Measurements from ENCODE around the gene GRM3. TPM values are rescaled to one million over a fixed set of nuclear protein-coding genes. Genes with fewer than 3 reads are reported as not detected.

GRM3 gene
- total RNA-seq, 1 donor from 2014 or later = not detected

- Histone ChIP-seq H3K4me3 (ENCODE audit: low read depth, low read length) (no peak overlapping the region), H3K36me3 (ENCODE audit: control insufficient read depth, insufficient read depth, low read length) (no peaks in the 10 kb centered on the region), H3K27me3 (ENCODE audit: control insufficient read depth, insufficient read depth, low read length) (no peaks in the 10 kb centered on the region)
- FAIRE-seq = no peak
- DNase-seq (ENCODE audit: low read depth) = no peak
- TF ChIP-seq, protein P1, sequence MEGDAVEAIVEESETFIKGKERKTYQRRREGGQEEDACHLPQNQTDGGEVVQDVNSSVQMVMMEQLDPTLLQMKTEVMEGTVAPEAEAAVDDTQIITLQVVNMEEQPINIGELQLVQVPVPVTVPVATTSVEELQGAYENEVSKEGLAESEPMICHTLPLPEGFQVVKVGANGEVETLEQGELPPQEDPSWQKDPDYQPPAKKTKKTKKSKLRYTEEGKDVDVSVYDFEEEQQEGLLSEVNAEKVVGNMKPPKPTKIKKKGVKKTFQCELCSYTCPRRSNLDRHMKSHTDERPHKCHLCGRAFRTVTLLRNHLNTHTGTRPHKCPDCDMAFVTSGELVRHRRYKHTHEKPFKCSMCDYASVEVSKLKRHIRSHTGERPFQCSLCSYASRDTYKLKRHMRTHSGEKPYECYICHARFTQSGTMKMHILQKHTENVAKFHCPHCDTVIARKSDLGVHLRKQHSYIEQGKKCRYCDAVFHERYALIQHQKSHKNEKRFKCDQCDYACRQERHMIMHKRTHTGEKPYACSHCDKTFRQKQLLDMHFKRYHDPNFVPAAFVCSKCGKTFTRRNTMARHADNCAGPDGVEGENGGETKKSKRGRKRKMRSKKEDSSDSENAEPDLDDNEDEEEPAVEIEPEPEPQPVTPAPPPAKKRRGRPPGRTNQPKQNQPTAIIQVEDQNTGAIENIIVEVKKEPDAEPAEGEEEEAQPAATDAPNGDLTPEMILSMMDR (IDR thresholded peaks at IDR 0.05; ENCODE audit: insufficient read depth, low read length, severe bottlenecking) = no peak
Observed at GRCh38 chr7:86823769-86824168, 180.1 kb downstream of the GRM3 start.

GRCh38 chr7:86825264-86825663 lies 181.6 kb downstream of the GRM3 start:
- FAIRE-seq = no peak
- no peak overlapping the region for H3K4me3 ChIP-seq (ENCODE audit: low read depth, low read length)
- TF ChIP-seq, protein P1 (IDR thresholded peaks at IDR 0.05; ENCODE audit: insufficient read depth, low read length, severe bottlenecking) = no peak
- no peak for DNase-seq (ENCODE audit: low read depth)
- no peaks in the 10 kb centered on the region for H3K27me3 ChIP-seq (ENCODE audit: control insufficient read depth, insufficient read depth, low read length)
- no peaks in the 10 kb centered on the region for H3K36me3 ChIP-seq (ENCODE audit: control insufficient read depth, insufficient read depth, low read length)

GRCh38 chr7:86826948-86827347 lies 183.2 kb downstream of the GRM3 start:
- Histone ChIP-seq H3K27me3 (ENCODE audit: control insufficient read depth, insufficient read depth, low read length) (no peaks in the 10 kb centered on the region), H3K4me3 (ENCODE audit: low read depth, low read length) (no peak overlapping the region), H3K36me3 (ENCODE audit: control insufficient read depth, insufficient read depth, low read length) (no peaks in the 10 kb centered on the region)
- TF ChIP-seq, protein P1 (IDR thresholded peaks at IDR 0.05; ENCODE audit: insufficient read depth, low read length, severe bottlenecking) = no peak
- FAIRE-seq (no peak), DNase-seq (ENCODE audit: low read depth) (no peak)

DNA sequence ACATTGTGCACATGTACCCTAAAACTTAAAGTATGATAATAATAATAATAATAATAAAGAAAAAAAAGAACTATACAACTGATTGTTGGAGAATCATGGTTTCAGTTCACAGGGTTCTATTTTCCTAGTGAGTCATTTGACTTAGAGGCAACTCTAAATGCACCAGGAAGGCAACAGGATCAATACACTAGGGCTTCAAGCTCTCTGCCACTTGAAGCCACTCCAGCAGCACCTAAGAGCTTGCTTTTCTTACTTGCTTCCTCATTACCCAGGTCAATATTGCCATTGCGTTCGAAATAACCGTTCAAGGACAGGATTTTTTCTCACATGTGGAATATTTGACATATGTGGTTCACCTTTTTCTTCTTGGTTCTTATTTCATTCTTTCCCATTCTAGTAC lies 189.7 kb downstream of the GRM3 start:
- H3K27me3 ChIP-seq (ENCODE audit: control insufficient read depth, insufficient read depth, low read length) = no peaks in the 10 kb centered on the region
- H3K36me3 ChIP-seq (ENCODE audit: control insufficient read depth, insufficient read depth, low read length) = no peaks in the 10 kb centered on the region
- DNase-seq (ENCODE audit: low read depth) = no peak
- TF ChIP-seq, protein P1 (IDR thresholded peaks at IDR 0.05; ENCODE audit: insufficient read depth, low read length, severe bottlenecking) = no peak
- H3K4me3 ChIP-seq (ENCODE audit: low read depth, low read length) = no peak overlapping the region
- FAIRE-seq = no peak

GRCh38 chr7:86837235-86837634 lies 193.5 kb downstream of the GRM3 start:
- TF ChIP-seq, protein P1 (IDR thresholded peaks at IDR 0.05; ENCODE audit: insufficient read depth, low read length, severe bottlenecking) = no peak
- no peak for FAIRE-seq
- Histone ChIP-seq H3K36me3 (ENCODE audit: control insufficient read depth, insufficient read depth, low read length) (no peaks in the 10 kb centered on the region), H3K4me3 (ENCODE audit: low read depth, low read length) (no peak overlapping the region), H3K27me3 (ENCODE audit: control insufficient read depth, insufficient read depth, low read length) (no peaks in the 10 kb centered on the region)
- DNase-seq (ENCODE audit: low read depth) = no peak

DNA sequence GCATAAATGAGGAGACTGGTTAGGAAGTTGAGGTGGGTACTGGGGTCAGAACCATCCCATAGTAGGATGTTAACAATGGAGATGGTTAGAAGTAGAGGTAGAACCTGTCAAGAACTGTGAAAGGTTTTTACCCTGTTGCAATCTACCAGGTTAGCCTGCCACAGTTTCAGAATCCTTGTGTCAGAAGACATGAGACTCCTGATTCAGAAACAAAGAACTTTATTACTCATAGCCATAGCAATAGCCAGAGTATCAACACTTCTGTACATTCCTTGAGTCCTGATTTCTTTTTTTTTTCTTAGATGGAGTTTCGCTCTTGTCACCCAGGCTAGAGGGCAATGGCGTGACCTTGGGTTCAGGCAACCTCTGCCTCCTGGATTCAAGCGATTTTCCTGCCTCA lies 200.9 kb downstream of the GRM3 start:
- Histone ChIP-seq H3K27me3 (ENCODE audit: control insufficient read depth, insufficient read depth, low read length) (no peaks in the 10 kb centered on the region), H3K36me3 (ENCODE audit: control insufficient read depth, insufficient read depth, low read length) (no peaks in the 10 kb centered on the region), H3K4me3 (ENCODE audit: low read depth, low read length) (no peak overlapping the region)
- DNase-seq (ENCODE audit: low read depth) = peak; percentile 38
- TF ChIP-seq, protein P1 (IDR thresholded peaks at IDR 0.05; ENCODE audit: insufficient read depth, low read length, severe bottlenecking) = no peak
- no peak for FAIRE-seq
